Adrenal gland (tissue), 12 donors: Measurements from ENCODE around the gene TCERG1L. TPM values are rescaled to one million over a fixed set of nuclear protein-coding genes. Genes with fewer than 3 reads are reported as not detected.

ENCODE experiments used
- DNase-seq, 7 donors: peaks; one replicate each; pipeline ENCODE4 v3.0.0-alpha.2; 2019 to 2020
- H3K27ac ChIP-seq, 5 donors: fragments of 200-600 bp; sonication (generic) in 4 of 5; 1 replicate in 3 of 5; 2 replicates in 2 of 5; pipeline versions ENCODE4 v1.5.1 to v1.8.0; 2016 to 2020; ENCODE audit warnings: mild to moderate bottlenecking in 1 of 5
- H3K27me3 ChIP-seq: fragments of 200-600 bp; 2 replicates; pipeline ENCODE4 v1.8.0; 2021
- H3K36me3 ChIP-seq, 2 donors: fragments of 200-600 bp; replicated peaks in 1 of 2; 1 replicate in 1 of 2; 2 replicates in 1 of 2; pipeline versions ENCODE4 v1.5.1 to v1.8.0; 2018 to 2022
- H3K4me1 ChIP-seq, 2 donors: fragments of 200-600 bp; replicated peaks in 1 of 2; 1 replicate in 1 of 2; 2 replicates in 1 of 2; pipeline versions ENCODE4 v1.5.1 to v1.8.0; 2018 to 2021
- H3K4me3 ChIP-seq, 4 donors: fragments of 200-600 bp; sonication (generic) in 3 of 4; one replicate each; pipeline ENCODE4 v1.5.1; 2016 to 2018
- H3K9me3 ChIP-seq, 3 donors: fragments of 200-600 bp; sonication (generic) in 1 of 3; replicated peaks in 1 of 3; 1 replicate in 2 of 3; 2 replicates in 1 of 3; pipeline versions ENCODE4 v1.5.1 to v1.8.0; 2016 to 2021
- POLR2A ChIP-seq, 2 donors: fragments of 450-650 bp; IDR thresholded peaks; one replicate each; pipeline ENCODE4 v1.6.1; 2017; ENCODE audit warnings: antibody characterized with exemption in 2 of 2, mild to moderate bottlenecking in 2 of 2, moderate library complexity in 1 of 2
- WGBS, 4 donors: extraction: QIAGEN DNeasy Blood & Tissue Kit in 2 of 4; methylation state at CpG; one replicate each; pipeline versions ENCODE4 v1.1.5 to v1.1.7; 2013 to 2017; 5-methylcytosine and 5-hydroxymethylcytosine counted together
- intact Hi-C, 2 donors: fragments of 100-400 bp; cut with DNase I; formaldehyde crosslinking; loops; one replicate each; pipeline versions ENCODE4 v1.14.1 to v1.15.0; 2022 to 2023
- polyA plus RNA-seq, 3 donors: library from polyadenylated mRNA; stranded (reverse); fragments of 200-250 nt in 2 of 3; fragments of 350-450 nt in 1 of 3; fragmentation: Illumina TruSeq in 1 of 3; extraction: RNeasy Lipid Tissue Mini Kit (QIAGEN cat#74804) in 1 of 3; gene quantifications; one replicate each; pipeline ENCODE4 v1.2.3, GENCODE V29; 2013 to 2014
- total RNA-seq, 9 donors: library from RNA; depleted of rRNA in 4 of 9; stranded (reverse); fragments of >200 nt in 4 of 9; fragments of 120-200 nt in 1 of 9; fragmentation: NEBNext Ultra II Directional in 1 of 9; extraction: Animal tissue kit (Norgen Biotek cat#: 25700) in 1 of 9; gene quantifications; one replicate each; pipeline versions ENCODE4 v1.1.0 to v1.2.4, GENCODE V29; 2013 to 2023
- TF ChIP-seq, protein P1 (sequence below), 6 experiments: fragments of 450-650 bp in 4 of 6; fragments of 200-600 bp in 2 of 6; sonication (generic) in 1 of 6; IDR thresholded peaks; 1 replicate in 5 of 6; 2 replicates in 1 of 6; pipeline versions ENCODE4 v1.5.1 to v1.8.0; 2016 to 2021; ENCODE audit warnings: antibody characterized with exemption in 6 of 6, mild to moderate bottlenecking in 2 of 6, moderate library complexity in 1 of 6
- donor health status: healthy with polysubstance abuse.
- donor health status: Bipolar disorder and iron deficiency.
- donor health status: DM: yes; HTN: yes; CAD: no.
- donor health status: DM: no; HTN: no; CAD: no.
- donor health status: DM: no; HTN: no; CAD: no.
- donor health status: DM: yes; HTN: yes; CAD: no.

Gene TCERG1L
- total and polyA plus RNA-seq, 12 donors, result 0.17 to 3.4 (median 0.97) TPM

GRCh38 chr10:131174651-131175540 lies 136.6 kb downstream of the TCERG1L start:
- H3K9me3 ChIP-seq, result no peaks in the 10 kb centered on the region
- H3K4me1 ChIP-seq, result no peaks in the 10 kb centered on the region
- no peaks in the 10 kb centered on the region for H3K36me3 ChIP-seq
- no peaks in the 10 kb centered on the region for H3K27me3 ChIP-seq
- no peak overlapping the region for H3K4me3 ChIP-seq
- TF ChIP-seq, protein P1, sequence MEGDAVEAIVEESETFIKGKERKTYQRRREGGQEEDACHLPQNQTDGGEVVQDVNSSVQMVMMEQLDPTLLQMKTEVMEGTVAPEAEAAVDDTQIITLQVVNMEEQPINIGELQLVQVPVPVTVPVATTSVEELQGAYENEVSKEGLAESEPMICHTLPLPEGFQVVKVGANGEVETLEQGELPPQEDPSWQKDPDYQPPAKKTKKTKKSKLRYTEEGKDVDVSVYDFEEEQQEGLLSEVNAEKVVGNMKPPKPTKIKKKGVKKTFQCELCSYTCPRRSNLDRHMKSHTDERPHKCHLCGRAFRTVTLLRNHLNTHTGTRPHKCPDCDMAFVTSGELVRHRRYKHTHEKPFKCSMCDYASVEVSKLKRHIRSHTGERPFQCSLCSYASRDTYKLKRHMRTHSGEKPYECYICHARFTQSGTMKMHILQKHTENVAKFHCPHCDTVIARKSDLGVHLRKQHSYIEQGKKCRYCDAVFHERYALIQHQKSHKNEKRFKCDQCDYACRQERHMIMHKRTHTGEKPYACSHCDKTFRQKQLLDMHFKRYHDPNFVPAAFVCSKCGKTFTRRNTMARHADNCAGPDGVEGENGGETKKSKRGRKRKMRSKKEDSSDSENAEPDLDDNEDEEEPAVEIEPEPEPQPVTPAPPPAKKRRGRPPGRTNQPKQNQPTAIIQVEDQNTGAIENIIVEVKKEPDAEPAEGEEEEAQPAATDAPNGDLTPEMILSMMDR (IDR thresholded peaks at IDR 0.05), result no peak
- H3K27ac ChIP-seq, result no peak overlapping the region
- intact Hi-C loops, result no loop called here
- WGBS, 4 donors, result 81 to 89% (median 83%) methylated on average over 14 to 15 of the region's 15 CpGs
- DNase-seq, result peak in 1 of 7 donors; percentile 25

GRCh38 chr10:131174211-131174565 lies 137.3 kb downstream of the TCERG1L start:
- Histone ChIP-seq H3K36me3 (no peaks in the 10 kb centered on the region), H3K27me3 (no peaks in the 10 kb centered on the region), H3K9me3 (no peaks in the 10 kb centered on the region), H3K27ac (no peak overlapping the region), H3K4me1 (no peaks in the 10 kb centered on the region), H3K4me3 (no peak overlapping the region)
- intact Hi-C loops, result no loop called here
- TF ChIP-seq POLR2A (IDR thresholded peaks at IDR 0.05), result no peak
- TF ChIP-seq, protein P1 (IDR thresholded peaks at IDR 0.05), result no peak
- 66 to 83% (median 75%) methylated on average over 10 to 13 of the region's 13 CpGs for WGBS, 4 donors
- peak in 1 of 7 donors; percentile 27 for DNase-seq

DNA sequence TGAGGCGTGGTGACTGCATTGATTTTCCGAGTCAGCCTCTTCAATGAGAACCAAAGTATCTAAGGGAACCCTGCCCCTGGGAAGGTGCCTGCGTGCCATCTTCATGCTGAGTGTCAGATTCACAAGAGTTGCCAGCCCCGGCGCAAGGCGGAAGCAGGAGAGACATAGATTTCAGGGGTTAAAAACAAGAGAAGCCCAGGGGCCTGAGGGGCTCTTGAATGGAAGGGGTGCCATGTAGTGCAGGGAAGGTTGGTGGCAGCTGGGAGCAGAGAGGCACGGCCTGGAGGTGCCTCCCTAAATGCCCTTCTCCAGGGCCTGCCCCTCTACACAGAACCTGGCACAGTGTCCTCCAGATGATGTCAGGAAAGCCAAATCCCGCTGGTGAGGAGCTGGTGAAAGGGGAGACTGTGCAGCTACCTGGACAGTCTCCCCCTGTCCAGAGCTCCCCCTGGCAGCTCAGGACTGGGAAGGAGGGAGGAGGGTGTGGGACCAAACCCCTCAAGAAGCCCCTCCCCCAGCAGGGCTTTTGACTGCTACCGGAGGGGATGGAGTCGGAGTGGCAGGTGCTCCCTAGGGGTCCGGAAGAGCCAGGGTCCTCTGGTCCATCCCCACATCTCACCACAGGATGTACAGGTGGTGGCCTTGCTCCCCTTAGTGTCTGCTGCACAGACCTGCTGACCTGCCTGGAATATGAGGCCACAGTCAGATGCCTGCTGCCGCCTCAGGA lies 137.9 kb downstream of the TCERG1L start:
- 81 to 90% (median 85%) methylated on average over 11 to 12 of the region's 12 CpGs for WGBS, 4 donors
- Histone ChIP-seq H3K36me3 (no peaks in the 10 kb centered on the region), H3K27me3 (no peaks in the 10 kb centered on the region), H3K27ac (no peak overlapping the region), H3K4me1 (no peaks in the 10 kb centered on the region), H3K4me3 (no peak overlapping the region), H3K9me3 (no peaks in the 10 kb centered on the region)
- DNase-seq, result peak in 1 of 7 donors; percentile 34
- TF ChIP-seq, protein P1 (IDR thresholded peaks at IDR 0.05), result no peak
- TF ChIP-seq POLR2A (IDR thresholded peaks at IDR 0.05), result no peak
- intact Hi-C loops, result no loop called here

- Histone ChIP-seq H3K27ac (no peak overlapping the region), H3K36me3 (no peaks in the 10 kb centered on the region), H3K27me3 (no peaks in the 10 kb centered on the region), H3K4me1 (no peaks in the 10 kb centered on the region), H3K4me3 (no peak overlapping the region), H3K9me3 (no peaks in the 10 kb centered on the region)
- DNase-seq, result peak in 1 of 7 donors; percentile 44
- no peak for TF ChIP-seq POLR2A (IDR thresholded peaks at IDR 0.05)
- TF ChIP-seq, protein P1 (IDR thresholded peaks at IDR 0.05), result no peak
- intact Hi-C loops, result no loop called here
- WGBS, 4 donors, result 81 to 92% (median 88%) methylated on average over 14 of the region's 14 CpGs
Observed at GRCh38 chr10:131172433-131172832, 139.1 kb downstream of the TCERG1L start.
